ENCODE results near the gene PYURF.

The PYURF gene, protein sequence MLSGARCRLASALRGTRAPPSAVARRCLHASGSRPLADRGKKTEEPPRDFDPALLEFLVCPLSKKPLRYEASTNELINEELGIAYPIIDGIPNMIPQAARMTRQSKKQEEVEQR

DNA sequence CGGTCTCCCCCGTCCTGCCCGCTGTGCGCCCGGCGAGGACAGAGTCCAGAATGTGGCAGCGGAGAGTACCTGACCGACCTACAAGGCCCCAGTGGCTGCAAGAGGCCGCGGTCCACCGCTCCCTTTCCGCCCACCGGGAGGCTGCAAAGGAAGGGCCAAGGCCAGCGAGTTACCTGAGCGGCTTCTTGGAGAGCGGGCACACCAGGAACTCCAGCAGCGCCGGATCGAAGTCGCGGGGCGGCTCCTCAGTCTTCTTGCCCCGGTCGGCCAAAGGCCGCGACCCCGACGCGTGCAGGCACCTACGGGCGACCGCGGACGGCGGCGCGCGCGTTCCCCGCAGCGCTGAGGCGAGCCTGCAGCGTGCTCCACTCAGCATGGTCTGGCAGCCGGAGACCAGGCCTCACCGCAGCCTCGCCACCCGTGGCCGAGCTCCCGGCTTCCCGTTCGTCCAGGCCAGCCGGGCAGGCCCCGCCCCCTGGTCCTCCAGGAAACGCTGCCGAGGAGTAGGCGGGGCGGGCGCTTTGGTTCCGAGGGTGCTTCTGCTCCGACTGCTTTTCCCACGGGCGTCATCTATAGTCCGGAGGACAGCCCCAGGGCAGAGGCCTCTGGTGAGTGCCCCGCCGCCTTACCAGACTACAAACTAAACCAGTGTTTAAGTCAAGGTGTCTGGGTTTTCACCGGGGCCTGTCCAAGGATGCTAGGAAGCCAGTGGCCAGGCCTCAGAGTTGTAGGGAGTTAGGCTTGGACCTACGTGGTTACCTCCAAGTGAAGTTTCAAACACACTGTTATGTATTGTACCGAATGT is at the start of gene PYURF:
TSS of gene PYURF (minus strand) at position 452 of the 805 bp plus-strand sequence. CDS start at position 376, 76 bp downstream.
- TF ChIP-seq GATA1 (IDR thresholded peaks at IDR 0.05; ENCODE audit: low read depth, low read length) (no peak), POLR2A (IDR thresholded peaks at IDR 0.05; ENCODE audit: low read length) (peak; percentile 78)
- DNase-seq = peak; percentile 81 to 88

DNA sequence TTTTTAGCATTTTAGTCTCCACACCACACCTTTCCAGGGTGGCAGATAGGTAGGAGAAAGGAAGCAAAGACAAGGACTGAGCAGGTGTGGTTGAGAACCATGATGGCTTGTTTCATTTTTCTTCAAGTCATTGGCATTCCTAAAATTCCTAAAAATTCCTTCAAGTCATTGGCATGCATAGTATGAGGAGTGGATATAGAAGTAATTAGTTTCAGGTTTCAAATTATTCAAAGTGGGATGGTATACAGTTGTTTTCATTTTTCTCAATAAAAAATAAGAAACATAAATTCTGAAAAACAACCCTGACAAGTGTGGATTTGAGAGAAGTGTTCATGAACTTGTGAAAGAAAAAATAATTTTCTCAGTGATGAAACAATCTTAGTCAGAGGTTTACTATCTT is 46.4 kb upstream of the PYURF start:
- DNase-seq = no peak
- TF ChIP-seq GATA1 (IDR thresholded peaks at IDR 0.05; ENCODE audit: low read depth, low read length) (no peak), POLR2A (IDR thresholded peaks at IDR 0.05; ENCODE audit: low read length) (no peak)

GRCh38 chr4:88567591-88567990 is 44.0 kb upstream of the PYURF start:
- no peak for TF ChIP-seq GATA1 (IDR thresholded peaks at IDR 0.05; ENCODE audit: low read depth, low read length)
- TF ChIP-seq POLR2A (IDR thresholded peaks at IDR 0.05; ENCODE audit: low read length) = no peak
- no peak for DNase-seq

- TF ChIP-seq GATA1 (IDR thresholded peaks at IDR 0.05; ENCODE audit: low read depth, low read length) (no peak), POLR2A (IDR thresholded peaks at IDR 0.05; ENCODE audit: low read length) (no peak)
- no peak for DNase-seq
Measured at GRCh38 chr4:88549815-88550214, 26.2 kb upstream of the PYURF start.

GRCh38 chr4:88539322-88540068 is 15.9 kb upstream of the PYURF start:
- DNase-seq = peak; percentile 64 to 79

GRCh38 chr4:88537709-88538108 is 14.1 kb upstream of the PYURF start:
- no peak for TF ChIP-seq POLR2A (IDR thresholded peaks at IDR 0.05; ENCODE audit: low read length)
- no peak for TF ChIP-seq GATA1 (IDR thresholded peaks at IDR 0.05; ENCODE audit: low read depth, low read length)
- no peak for DNase-seq

- TF ChIP-seq GATA1 (IDR thresholded peaks at IDR 0.05; ENCODE audit: low read depth, low read length) (no peak), POLR2A (IDR thresholded peaks at IDR 0.05; ENCODE audit: low read length) (no peak)
- DNase-seq = no peak
Measured at GRCh38 chr4:88535090-88535755, 11.6 kb upstream of the PYURF start.

DNA sequence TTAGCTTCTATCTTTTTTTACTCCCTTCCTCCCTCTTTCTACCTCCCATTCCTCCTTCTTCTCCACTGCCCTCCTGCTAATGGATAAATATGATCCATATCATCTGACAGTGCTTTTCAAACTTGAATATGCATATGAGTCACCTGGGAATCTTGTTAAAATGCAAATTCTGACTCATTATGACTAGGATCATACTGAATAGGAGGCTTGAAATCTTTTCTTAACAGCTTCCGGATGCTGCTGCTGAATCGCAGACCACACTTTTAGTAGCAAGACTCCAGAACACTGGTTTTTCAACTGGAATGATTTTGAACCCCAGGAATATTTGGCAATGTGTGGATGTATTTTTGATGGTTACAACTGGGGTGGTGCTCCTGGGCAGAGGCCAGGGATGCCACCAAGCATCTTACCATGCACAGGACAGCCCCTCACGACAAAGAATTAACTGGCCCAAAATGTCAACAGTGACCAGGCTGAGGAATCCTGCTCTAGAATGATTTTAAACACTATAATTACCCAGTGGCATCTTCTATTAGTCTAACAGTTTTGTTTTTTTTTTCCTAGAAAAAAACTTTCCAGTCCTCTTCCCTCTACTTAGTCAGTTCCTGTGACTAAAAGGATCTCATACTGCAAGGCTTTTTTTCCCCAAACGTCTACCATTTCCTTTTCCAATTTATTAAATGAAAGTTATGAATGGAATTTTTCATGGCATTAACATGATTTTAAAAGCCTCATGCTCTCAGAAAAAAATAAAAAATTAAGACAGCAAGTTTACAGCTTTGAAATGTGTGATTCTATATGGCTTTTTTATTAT is 10.6 kb upstream of the PYURF start:
- no peak for TF ChIP-seq GATA1 (IDR thresholded peaks at IDR 0.05; ENCODE audit: low read depth, low read length)
- no peak for TF ChIP-seq POLR2A (IDR thresholded peaks at IDR 0.05; ENCODE audit: low read length)
- DNase-seq = no peak

DNA sequence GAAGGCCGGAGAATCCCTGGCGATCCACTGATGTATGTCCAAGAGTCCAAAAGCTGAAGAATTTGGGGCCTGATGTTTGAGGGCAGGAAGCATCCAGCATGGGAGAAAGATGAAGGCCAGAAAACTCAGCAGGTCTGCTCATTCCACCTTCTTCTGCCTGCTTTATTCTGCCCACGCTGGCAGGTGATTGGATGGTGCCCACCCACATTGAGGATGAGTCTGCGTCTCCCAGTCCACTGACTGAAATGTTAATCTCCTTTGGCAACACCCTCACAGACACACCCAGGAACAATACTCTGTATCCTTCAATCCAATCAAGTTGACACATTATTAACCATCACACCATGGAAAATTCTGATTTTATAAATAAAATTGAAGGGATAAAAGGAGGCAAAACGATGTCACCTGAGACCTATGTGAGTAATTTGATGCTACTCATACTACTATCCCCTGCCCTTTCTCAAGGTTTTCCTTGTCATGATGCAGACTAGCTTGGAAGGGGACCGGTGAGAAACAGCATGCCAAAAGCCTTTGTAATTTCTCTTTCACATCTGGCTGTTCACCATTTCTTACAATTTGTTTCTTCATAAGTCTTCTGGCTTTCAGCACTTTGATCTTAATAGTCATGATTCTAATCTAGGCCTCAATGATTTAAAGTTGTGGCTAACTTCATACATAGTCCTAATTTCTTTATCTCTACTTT is 9.7 kb upstream of the PYURF start:
- no peak for DNase-seq
- TF ChIP-seq POLR2A (IDR thresholded peaks at IDR 0.05; ENCODE audit: low read length) (no peak), GATA1 (IDR thresholded peaks at IDR 0.05; ENCODE audit: low read depth, low read length) (no peak)

DNA sequence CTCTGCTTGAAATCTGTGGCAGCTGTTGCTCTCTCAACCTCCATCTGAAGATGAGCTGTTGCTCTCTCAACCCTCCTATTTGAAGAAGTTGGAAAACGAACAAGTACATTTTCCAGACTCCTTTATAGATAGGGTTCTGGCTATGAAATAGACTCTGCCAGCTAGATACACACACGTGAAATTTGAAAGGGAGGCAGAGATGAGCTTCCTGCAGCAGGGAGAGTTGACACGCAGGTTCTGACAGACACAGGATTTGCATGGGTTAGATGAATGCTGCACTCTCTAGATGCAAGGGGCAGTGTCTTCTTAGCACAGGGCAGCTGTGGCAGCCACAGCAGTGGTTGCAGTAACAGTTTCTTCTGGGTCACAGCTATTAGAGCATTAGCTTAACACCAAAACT is 8.0 kb upstream of the PYURF start:
- TF ChIP-seq GATA1 (IDR thresholded peaks at IDR 0.05; ENCODE audit: low read depth, low read length) (no peak), POLR2A (IDR thresholded peaks at IDR 0.05; ENCODE audit: low read length) (no peak)
- DNase-seq = no peak

DNA sequence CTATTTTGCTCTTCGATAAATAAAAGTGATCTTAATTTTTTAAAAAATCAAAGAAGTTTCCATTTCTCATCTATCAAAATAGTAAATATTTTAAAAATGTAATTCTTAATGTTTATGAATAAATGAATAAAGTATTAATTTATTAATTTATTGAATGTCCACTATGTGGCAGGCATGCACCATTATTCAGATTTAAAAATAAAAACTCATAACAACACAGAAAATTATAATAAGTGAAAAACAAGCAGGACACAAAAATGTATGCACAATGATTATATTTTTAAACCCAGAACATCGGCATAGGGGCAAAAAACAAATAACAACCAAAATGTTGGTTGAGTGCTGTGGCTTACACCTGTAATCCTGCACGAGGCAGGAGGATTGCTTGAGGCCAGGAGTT is 5.3 kb upstream of the PYURF start:
- TF ChIP-seq POLR2A (IDR thresholded peaks at IDR 0.05; ENCODE audit: low read length) = no peak
- TF ChIP-seq GATA1 (IDR thresholded peaks at IDR 0.05; ENCODE audit: low read depth, low read length) = no peak
- no peak for DNase-seq

- no peak for DNase-seq
- TF ChIP-seq GATA1 (IDR thresholded peaks at IDR 0.05; ENCODE audit: low read depth, low read length) (no peak), POLR2A (IDR thresholded peaks at IDR 0.05; ENCODE audit: low read length) (no peak)
Measured at GRCh38 chr4:88527787-88528186, 4.2 kb upstream of the PYURF start.

Measured in erythroblast (primary cell).